NAMALWA (cell line): ENCODE measurements around the gene TAF3.
"Not testable (repeated sequence)": the region's sequence is repeated elsewhere in the genome, so short reads cannot be mapped to it uniquely, and the experiment has no call there.

Source experiments
- DNase-seq: peaks from one replicate; pipeline ENCODE4 v3.0.0-alpha.2; 2015; ENCODE audit warnings: low spot score

The TAF3 gene

GRCh38 chr10:7969623-7970022, 151.3 kb downstream of the TAF3 start:
- no peak for DNase-seq

- DNase-seq: no peak
Observed at GRCh38 chr10:7971949-7972348, 153.6 kb downstream of the TAF3 start.

DNA sequence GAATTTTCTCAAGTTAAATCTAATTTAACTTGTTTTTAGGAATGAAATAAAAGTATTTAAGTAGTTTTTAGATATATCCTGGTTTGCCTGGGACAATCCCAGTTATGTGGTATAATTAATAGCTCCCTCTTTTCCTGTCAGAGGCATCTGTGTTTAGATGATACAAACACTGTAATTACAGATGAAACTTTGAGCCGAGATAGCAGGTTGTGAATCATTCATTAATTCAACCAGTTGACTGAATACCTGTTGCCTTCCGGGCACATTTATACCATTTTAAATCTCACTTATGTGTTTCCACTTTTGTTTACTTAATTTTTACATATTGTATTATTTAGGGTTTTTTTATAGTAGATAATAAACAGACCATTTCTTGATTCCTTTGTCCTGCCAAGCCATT, 154.1 kb downstream of the TAF3 start:
- no peak for DNase-seq

GRCh38 chr10:7980196-7980595, 161.9 kb downstream of the TAF3 start:
- no peak for DNase-seq

DNA sequence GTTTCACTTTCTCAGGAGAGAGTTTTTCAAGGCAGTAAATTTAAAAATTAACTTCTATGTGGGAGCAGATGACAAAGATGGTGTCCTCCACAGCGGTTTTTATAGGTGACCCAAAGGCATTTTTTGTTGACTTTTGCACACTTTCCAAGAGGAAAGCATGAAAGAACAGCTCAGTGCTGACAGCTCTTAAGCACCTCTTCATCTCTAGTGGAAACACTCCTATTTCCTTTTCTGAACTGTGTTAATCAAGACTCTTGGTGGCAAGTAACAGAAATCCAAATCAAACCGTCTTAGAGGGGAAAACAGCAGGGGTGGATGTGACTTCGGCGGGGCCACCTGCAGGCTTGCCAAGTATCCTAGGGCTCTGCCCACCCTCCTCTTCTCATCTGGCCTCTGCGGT, 164.4 kb downstream of the TAF3 start:
- no peak for DNase-seq

DNA sequence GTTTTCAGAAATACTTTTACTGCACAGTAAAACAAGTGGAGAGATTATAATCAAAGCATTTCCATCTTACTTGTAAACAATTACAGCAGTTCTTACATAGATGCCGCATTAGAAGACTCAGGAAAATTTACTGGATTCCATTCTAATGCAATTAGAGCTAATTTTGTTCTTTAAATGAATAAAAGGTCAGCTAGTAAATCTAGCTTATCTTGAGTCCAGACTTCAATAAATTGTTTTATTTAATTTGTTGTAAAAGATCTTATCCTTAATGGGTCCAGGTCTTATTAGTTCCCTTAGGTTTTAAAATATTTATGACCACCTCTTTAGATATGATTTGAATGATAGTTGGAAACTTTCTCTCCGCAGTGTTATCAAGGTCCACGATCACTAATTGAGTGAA, 166.0 kb downstream of the TAF3 start:
- no peak for DNase-seq

GRCh38 chr10:7984896-7985295, 166.6 kb downstream of the TAF3 start:
- no peak for DNase-seq

DNA sequence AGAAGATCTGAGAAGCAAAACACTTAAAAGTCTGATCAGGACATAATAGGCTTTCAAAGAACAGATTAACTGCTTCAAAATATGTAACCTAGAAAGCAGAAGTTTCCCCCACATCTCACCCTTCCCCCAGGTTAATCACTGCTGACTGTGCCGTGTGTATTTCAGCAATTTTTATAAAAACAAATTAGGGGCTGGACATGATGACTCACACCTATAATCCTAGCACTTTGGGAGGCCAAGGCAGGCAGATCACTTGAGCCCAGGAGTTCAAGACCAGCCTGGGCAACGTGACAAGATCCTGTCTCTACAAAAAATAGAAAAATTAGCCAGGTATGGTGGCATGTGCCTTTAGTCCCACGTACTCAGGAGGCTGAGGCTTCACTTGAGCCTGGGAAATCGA, 168.5 kb downstream of the TAF3 start:
- no peak for DNase-seq

- DNase-seq: peak; percentile 36
Observed at GRCh38 chr10:7988989-7989388, 170.7 kb downstream of the TAF3 start.

DNA sequence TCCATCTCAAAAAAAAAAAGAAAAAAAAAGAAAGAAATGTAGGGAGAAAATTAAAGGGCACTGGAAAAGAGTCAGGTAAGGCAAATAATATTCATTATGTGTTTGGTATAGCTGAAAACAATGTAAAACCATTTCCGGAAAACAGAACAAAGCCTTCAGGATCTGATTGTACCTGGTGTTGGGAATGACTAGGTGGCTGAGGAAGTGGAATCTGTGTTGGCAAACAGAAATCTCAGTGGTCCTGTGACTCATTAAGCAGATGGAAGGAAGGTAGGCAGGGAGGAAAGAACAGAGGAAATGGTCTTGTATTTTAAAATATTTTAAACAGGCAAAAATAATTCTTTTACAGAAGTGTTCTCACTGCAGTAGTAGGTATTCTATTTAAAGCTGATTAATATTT, 180.5 kb downstream of the TAF3 start:
- no peak for DNase-seq

GRCh38 chr10:8004469-8005000, 186.2 kb downstream of the TAF3 start:
- DNase-seq: no peak

GRCh38 chr10:8006274-8006999, 188.1 kb downstream of the TAF3 start:
- DNase-seq: peak; percentile 26

GRCh38 chr10:8009031-8009430, 190.7 kb downstream of the TAF3 start:
- DNase-seq: no peak

DNA sequence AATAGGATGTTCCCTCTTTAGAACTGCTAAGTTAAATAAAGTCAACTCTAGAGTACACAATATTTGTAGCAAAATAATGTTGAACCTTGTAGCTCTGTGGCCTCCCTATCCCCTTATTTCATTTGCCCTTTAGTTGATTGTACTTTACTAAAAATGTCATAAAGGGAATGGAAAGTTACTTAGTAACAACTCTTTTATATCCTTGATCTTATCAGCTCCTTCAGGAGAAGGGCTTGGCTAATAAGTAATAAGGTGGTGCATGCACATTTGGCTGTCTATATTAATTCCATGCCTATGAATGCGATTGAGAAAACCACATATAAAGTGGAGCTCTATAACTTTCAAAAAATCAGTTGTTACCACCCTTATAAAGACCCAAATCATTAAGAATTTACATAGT, 194.7 kb downstream of the TAF3 start:
- DNase-seq: no peak

DNA sequence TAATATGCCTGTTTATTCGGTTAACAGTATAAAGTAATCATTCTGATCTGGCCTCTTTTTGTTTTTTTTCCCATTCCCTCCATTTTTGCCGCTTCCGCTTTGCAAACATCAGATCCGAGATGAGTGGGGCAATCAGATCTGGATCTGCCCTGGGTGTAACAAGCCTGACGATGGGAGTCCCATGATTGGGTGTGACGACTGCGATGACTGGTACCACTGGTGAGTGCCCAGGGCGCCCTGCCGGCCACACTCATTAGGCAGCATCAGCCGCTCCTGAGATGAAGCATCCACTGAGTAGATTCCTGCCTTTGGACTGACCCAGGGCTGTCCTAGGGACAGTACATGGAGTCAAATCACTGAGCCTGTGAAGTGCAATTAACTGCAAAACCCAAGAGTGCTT, 195.3 kb downstream of the TAF3 start:
- no peak for DNase-seq

GRCh38 chr10:8014649-8015048, 196.3 kb downstream of the TAF3 start:
- no peak for DNase-seq

DNA sequence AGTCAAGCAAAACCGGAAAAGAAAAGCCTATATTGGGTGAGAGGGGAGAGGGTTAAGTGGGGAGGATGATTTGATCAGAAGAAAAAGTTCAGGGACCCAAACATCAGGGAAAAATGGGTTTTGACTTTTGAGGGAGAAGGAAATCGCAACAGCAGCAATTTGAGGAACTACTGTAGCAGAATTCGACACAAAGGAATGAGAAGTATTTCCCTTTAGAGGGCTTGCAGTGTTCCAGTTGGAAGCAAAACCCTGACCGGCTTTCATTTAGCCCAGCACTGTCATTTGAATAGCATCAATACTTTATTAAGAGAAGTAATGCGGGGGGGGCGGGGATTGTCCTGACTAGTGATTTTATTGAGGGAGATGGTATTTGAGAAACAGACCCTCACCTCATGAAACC, 199.0 kb downstream of the TAF3 start:
- no peak for DNase-seq

DNA sequence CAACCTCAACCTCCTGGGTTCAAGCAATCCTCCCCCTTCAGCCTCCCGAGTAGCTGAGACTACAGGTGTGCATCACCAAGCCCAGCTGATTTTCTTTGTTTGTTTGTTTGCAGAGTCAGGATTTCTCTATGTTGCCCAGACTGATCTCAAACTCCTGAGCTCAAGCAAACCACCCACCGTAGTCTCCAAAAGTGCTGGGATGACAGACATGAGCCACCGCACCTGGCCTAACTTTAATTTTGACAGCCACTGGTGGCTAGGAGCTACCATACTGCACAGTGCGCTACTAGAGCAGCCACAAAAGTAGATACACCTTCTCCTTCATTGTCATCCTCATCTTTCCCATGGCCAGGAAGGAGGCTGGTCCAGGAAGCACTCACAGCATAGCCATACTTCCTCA, 205.0 kb downstream of the TAF3 start:
- DNase-seq: no peak

DNA sequence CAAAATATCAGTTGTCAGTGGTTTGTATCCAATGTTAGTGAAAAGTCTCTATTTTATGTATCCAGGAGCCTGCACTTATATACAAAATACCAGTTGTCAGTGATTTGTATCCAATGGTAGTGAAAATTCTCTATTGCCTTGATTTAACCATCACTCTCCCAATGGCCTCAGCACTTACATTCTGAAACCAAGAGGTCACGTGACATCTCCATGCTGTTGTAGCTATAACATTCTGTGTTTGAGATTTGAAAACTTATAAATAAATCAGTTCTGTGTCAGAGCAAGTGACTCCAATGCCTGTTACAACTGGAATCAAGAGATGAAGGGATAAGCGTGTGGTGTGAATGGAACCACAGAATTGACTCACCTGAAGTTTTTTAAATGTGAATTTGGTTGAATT, 205.5 kb downstream of the TAF3 start:
- no peak for DNase-seq

- no peak for DNase-seq
Observed at GRCh38 chr10:8026349-8027259, 208.3 kb downstream of the TAF3 start.

DNA sequence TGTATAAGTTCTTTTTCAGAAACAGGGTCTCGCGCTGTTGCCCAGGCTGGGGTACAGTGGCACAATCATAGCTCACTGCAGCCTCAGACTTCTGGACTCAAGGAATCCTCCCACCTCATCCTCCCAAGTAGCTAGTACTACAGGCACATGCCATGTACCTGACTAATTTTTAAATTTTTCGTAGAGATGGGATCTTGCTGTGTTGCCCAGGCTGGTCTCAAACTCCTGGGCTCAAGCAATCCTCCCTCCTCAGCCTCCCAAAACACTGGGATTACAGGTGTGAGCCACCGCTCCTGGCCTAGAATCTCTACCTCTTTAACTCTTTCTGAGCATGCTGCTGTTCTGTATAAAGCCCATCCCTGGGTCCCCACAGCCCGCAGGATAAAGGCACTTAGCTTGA, 212.9 kb downstream of the TAF3 start:
- not testable (repeated sequence) for DNase-seq

DNA sequence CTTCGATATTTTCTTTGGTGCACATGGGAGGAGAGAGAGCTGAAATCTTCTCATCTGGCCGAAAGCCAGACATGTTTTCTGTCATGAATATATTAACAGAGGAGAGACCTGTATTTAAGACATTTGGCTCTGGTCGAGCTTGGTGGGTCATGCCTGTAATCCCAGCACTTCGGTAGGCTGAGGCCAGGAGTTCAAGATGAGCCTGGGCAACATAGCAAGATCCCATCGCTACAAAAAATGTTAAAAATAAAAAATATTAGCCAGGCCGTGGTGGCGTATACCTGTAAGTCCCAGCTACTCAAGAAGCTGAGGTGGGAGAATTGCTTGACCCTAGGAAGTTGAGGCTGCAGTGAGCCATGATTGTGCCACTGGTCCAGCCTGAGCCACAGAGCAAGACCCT, 214.3 kb downstream of the TAF3 start:
- DNase-seq: no peak

DNA sequence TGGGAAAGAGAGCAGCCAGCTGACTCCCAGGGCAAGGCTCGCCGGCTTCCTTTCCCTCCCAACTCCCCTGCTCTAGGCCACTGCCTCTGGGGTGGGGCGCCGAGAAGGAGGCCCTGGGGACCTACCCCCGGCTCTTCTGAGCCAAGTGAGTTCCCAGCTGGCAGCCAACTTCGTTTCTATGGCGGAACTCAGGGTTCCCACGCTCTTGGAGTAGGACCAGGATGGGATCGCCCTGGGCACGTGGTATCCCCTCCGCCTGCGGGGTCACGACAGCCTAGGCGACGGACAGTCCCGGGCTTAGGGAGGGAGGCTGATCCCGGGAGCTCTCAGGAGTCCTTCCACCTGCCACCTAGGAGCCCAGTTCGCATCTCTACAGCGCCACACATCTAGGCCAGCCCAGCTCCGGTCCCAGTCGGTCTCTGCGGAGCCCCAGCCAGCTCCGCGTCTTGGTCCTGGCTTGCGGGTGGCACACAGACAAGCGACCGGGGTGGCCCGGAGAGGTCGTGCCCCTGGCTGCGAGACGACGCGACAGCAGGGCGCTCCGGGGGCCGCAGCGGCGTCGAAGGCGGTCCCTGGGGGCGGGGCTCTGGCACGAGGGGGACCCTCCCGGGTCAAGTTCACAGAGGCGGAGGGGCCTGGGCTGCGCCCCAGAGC, 215.6 kb downstream of the TAF3 start:
- no peak for DNase-seq
